HG02678 (cell line): ENCODE measurements around the gene MVK.

Experiments used
- ATAC-seq: cut with Tn5 transposase; IDR thresholded peaks from one replicate; pipeline ENCODE4 v1.9.1; 2021; ENCODE audit warnings: mild to moderate bottlenecking, moderate library complexity; ENCODE audit not compliant: unreplicated experiment

The MVK gene

DNA sequence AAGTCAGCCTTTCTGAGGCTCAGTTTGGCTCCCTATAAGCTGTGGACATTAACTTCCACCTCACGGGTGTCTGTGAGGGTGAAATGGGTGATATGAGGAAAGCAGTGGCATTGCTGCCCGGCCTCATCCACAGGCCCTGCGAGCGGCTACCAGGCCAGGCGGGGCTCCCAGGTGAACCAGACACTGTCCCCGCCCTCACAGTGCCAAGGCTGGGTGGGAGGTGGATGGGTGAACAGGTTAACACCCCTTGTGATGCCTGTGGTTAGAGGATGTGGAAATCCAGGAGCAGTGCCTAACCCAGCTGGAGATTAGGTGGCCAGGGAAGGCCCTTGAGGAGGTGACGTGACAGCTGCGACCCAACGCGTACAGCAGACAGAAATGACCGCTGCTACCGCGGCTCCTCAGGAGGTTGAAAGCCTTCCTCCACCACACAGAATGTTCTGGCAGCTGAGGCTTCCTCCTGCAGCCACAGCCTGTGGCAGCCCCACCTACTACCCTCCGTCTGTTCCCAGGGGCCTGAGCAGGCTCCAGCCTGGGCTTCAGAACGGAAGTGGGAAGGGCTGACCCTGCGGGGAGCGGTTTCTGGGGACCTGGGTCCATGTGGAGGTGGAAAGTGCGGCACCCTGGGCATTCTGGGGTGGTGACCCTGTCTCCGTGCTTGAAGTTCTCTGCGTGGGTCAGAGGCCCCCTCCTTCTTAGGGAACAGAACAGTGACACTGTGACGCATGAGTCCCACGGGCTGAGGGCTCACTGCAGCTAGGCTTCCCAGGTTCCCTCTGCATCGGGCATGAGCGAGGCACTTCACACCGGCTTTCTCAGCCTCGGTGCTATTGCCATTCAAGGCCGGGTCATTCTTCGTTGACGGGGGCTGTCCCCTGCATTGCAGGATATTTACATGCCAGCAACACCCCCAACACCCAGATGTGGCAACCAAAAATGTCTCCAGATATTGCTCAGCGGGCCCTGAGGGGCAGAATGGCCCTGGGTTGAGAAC, 10.0 kb upstream of the MVK start:
- ATAC-seq, result no peak

GRCh38 chr12:109566424-109566823, 7.2 kb upstream of the MVK start:
- ATAC-seq, result no peak

DNA sequence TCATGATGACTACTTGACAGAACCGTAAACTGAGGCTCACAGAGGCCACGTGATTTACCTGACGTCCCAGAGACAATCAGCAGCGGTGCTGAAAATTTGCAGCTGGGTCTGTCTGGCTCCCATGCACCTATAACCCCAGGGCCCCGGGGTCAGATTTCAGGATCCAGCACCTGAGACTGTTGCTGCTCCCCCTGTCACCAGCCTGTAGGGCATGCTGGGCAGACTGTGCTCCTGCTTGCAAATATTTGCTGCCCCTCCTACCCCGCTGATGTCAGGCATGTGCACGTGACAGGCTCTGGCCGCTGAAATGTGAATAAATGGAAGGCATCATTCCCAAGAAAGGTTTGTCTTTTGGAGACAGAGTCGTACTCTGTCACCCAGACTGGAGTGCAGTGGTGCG, 6.3 kb upstream of the MVK start:
- ATAC-seq, result no peak

- no peak for ATAC-seq
Measured at GRCh38 chr12:109567967-109568366, 5.6 kb upstream of the MVK start.

GRCh38 chr12:109568486-109568885, 5.1 kb upstream of the MVK start:
- ATAC-seq, result no peak

DNA sequence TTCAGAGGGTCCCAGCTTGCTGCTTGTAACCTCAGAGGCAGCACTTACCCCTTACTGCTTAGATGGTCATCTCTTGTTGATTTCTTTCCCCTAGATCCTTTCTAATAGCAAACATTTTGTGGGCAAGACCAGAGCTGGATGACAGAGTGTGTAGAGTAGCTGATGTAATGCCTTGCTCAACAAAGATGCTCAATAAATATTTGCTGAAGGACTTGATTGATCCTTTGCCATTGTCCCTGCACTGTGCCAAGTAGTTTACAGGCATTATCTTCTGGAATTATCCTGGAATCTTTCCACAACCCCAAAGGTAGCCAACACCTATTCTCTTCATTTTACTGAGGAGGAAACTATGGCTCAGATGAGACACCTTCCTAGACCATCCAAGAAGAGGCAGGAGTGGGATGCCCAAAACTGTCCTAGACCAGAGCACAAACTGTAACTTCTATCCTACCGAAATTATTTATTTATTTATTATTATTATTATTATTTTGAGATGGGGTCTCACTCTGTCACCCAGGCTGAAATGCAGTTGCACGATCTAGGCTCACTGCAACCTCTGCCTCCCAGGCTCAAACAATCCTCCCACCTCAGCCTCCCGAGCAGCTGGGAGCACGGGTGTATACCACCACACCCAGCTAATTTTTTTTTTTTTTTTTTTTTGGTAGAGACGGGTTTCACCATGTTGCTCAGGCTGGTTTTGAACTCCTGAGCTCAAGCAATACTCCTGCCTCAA, 1.7 kb upstream of the MVK start:
- no peak for ATAC-seq

DNA sequence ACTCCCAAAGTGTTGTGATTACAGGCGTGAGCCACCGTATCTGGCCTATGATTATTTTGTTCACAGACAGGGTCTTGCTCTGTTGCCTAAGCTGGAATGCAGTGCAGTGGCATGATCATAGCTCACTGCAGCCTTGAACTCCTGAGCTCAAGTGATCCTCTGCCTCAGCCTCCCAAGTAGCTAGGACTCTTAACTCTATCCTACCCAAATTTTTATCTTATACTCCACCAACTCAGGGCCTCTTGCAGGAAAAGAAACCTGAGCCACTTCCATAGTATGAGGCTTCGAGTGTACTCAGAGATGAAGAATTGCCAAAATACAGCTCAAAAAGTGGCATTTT, 1.1 kb upstream of the MVK start:
- ATAC-seq, result no peak

GRCh38 chr12:109573914-109574244, 285 bp downstream of the MVK start:
- ATAC-seq, result no peak

GRCh38 chr12:109575683-109576082, 2.1 kb downstream of the MVK start:
- ATAC-seq, result no peak

DNA sequence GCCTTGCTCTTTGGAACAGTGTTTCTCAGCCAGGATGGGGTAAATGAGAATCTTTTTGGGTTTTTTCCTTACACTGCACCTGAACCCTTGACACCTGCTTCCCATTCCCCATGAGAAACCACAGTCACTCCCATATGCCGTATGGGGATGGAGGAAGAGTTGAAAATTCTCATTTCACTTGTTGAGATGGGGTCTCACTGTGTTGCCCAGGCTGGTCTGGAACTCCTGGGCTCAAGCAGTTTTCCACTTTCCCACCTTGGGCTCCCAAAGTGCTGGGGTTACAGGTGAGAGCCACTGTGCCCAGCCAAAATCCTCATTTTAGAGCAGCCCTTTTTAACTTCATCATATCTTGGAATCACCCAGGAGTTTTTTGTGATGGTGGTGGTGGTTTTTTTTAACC, 3.7 kb downstream of the MVK start:
- ATAC-seq, result no peak

- no peak for ATAC-seq
Measured at GRCh38 chr12:109578330-109578927, 4.8 kb downstream of the MVK start.

GRCh38 chr12:109579639-109580038, 6.0 kb downstream of the MVK start:
- no peak for ATAC-seq

GRCh38 chr12:109580272-109580671, 6.7 kb downstream of the MVK start:
- no peak for ATAC-seq

DNA sequence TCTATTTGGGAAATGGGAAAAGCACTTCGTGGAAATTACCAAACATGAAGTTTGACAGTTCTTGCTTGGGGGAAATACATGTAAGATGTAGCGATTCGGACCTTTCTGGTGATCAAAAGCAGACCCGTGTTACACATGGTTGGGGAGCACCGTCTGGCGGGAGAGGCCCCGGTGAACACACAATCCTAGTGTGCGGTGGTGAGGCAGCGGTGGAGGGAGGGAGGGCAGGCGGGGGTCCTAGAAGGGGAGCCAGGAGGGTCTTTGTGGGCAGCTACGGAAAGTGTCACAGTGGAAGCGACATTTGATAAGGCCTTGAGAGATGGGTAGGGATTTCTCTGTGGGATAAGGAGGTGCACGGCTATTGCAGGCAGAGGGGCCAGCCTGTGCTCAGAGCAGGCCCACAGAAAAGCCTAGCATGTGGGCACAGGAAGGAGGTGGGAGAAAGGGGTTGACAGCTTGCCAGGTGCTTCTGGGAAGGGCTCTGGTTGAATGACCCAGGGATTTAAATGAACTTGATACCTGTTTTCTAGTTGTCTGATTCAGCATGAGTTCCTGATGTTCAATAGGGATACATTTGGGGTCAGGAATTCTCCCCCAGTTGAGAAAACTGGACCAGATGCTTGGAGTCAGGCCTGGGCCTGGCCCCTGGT, 7.2 kb downstream of the MVK start:
- no peak for ATAC-seq

DNA sequence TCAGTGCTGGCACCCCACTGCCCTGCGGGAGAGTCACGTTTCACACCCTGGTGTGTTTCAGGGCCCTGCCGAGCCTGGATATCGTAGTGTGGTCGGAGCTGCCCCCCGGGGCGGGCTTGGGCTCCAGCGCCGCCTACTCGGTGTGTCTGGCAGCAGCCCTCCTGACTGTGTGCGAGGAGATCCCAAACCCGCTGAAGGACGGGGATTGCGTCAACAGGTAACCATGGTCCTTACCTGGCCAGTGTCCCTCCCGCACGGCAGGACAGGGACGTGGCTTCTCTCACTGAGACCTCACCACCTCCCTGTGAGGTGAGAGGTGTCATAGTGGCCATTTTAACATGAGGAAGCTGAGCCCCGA, 7.7 kb downstream of the MVK start:
- no peak for ATAC-seq

- no peak for ATAC-seq
Measured at GRCh38 chr12:109581856-109582255, 8.3 kb downstream of the MVK start.

GRCh38 chr12:109582636-109583035, 9.0 kb downstream of the MVK start:
- ATAC-seq, result no peak

DNA sequence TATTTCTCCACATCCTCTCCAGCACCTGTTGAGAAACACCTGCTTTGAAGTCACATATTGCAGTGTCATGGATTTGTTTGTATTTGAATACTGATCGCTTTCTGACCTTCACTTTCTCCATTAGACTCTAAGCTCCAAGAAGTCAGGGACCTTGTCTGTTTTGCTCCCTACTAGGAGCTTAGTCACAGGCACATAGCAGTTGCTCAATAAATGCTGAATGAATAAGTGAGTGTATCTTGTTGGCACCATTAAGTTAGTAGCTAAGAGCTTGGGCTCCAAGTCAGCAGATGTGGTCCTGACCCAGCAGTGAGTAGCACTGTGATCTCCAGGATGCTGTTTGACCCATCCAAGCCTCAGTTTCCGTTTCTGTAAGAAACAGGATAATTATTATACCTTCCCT, 10.1 kb downstream of the MVK start:
- ATAC-seq, result no peak

DNA sequence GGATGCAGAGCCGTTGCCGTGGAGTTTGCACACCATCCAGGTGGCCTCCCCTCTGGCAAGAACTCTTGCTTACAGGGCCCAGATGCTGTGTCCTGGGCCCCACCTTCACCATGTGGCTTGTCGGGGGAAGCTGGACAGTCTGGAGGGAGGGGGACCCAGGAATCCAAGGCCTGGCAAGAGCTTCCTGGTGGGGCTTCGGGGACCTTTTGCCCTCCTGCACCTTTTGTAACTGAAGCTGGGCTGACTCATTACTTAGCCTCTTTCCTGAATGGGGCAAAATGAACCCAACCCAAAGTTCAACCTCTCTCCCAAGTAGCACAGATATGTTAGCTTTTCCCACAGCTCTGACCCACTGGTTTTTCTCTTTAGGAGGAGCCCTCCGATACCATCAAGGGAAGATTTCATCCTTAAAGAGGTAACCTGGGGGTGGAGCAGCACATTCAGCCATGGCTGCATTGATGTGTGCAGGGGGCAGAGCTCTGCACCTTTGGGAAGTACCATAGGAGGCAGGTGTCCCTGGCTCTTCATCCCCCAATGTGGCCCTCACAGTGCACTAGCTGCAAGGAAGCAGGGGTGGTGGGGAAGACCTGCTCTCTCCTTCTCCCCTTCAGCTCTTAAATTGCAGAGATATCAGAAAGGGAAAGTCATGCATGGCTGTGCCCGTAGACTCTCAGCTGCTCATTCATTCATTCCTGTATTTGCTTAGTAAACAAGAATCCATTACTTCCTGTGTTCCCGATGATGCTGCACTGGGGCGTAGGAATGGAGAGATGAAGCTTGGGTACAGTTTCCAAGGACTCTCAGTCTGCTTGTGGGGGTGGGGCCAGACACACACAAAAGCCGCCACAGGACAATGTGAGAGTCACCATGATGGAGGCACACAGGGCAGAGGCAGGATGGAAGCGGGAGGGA, 13.0 kb downstream of the MVK start:
- no peak for ATAC-seq

DNA sequence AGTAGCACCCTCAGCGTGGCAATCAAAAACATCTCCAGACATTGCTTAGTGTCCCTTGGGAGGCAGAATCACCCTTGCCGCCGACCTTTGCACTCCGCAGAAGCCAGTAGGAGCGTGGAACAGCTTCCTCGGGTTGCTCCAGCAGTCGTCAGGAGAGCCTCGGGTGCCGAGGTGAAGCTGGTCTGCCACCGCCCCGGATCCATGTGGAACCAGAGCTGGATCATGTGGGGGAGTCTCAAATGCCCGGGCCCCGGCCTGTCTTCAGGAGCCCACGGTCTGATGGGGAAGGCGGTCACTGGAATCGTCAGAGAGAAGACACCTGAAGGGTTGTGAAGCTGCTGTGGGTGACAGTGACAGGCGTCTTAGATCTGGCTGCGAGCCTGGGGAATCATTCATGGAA, 14.3 kb downstream of the MVK start:
- ATAC-seq, result no peak
